ENCODE data around the gene NDUFB7.

Gene NDUFB7

DNA sequence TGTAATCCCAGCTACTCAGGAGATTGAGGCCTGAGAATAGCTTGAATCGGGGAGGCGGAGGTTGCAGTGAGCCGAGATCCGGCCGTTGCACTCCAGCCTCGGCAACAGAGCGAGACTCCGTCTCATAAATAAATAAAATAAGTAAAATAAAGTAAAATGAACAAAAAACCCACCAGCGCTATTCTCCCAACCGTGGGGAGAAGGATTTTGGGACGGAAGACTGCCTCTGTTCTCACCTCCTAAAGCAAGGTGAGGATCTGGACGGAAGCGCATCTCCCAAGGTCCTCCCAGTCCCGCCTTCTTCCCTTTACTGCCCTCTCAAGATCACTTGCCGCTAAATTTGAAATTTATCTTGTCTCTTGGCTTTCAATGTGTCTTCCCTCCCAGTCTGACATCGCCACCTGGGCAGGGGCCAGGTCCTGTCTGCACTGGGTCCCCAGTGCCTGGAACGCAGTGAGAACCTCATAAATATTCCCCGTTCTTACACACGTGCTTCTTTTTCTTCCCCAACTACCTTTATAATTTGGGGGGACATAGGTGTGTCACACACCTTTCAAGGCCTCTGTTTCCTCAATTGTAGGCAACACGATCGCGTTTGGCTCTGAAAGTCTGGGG, 52.5 kb downstream of the NDUFB7 start:
- H3K9me3 ChIP-seq (ENCODE audit: control insufficient read depth in 2 of 2, low read length in 2 of 2): no peaks in the 10 kb centered on the region
- peak overlapping the region; percentile 78 to 83 for H3K4me3 ChIP-seq (ENCODE audit: low read length in 2 of 2)
- no peaks in the 10 kb centered on the region for H3K27me3 ChIP-seq (ENCODE audit: control insufficient read depth in 1 of 2, insufficient read depth in 2 of 2, low read length in 2 of 2)
- H3K4me1 ChIP-seq (ENCODE audit: control insufficient read depth, insufficient read depth, low read length): peaks cover 31% of the 10 kb centered on the region
- peak overlapping the region; percentile 91 for H3K27ac ChIP-seq (ENCODE audit: low read length)
- peaks cover 20 to 21% of the 10 kb centered on the region in 2 donors for H3K36me3 ChIP-seq (ENCODE audit: control insufficient read depth in 2 of 2, insufficient read depth in 2 of 2, low read length in 2 of 2)
- H3K9ac ChIP-seq (ENCODE audit: low read length in 2 of 2): no peak overlapping the region

- Histone ChIP-seq H3K4me3 (ENCODE audit: low read length in 2 of 2) (peak within 1 kb of the TSS; percentile 92), H3K36me3 (ENCODE audit: control insufficient read depth in 2 of 2, insufficient read depth in 2 of 2, low read length in 2 of 2) (peaks cover 20 to 25% of the 10 kb centered on the region in 2 donors), H3K4me1 (ENCODE audit: control insufficient read depth, insufficient read depth, low read length) (peaks cover 34% of the 10 kb centered on the region), H3K9me3 (ENCODE audit: control insufficient read depth in 2 of 2, low read length in 2 of 2) (no peaks in the 10 kb centered on the region), H3K27ac (ENCODE audit: low read length) (peak within 1 kb of the TSS; percentile 95), H3K27me3 (ENCODE audit: control insufficient read depth in 1 of 2, insufficient read depth in 2 of 2, low read length in 2 of 2) (no peaks in the 10 kb centered on the region), H3K9ac (ENCODE audit: low read length in 2 of 2) (peak within 1 kb of the TSS; percentile 97 to 99)
Observed at GRCh38 chr19:14517840-14518505, 53.9 kb downstream of the NDUFB7 start, which contains the start of gene DNAJB1. DNAJB1 (minus strand) TSS chr19:14518397; CDS start chr19:14518349, 48 bp downstream.

DNA sequence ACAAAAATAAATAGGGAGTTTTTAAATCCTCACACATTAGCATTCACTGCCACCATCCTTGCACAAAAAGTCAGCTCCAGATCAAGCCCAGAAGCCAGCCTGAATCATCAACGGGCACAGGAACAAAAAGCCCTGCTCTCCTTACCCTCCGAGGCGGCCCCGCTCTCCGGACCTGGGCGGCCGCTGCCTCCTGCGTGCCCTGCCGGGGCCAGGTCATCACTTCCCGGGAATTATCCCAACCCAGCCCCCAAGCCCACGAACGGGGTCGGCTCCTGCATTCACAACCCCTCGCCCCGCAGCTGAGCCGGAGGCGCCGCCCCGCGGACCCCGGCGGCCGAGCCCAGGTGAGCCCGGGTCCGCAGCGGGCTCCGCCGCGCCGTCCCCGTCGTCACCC, 54.4 kb downstream of the NDUFB7 start:
- H3K27ac ChIP-seq (ENCODE audit: low read length): peak overlapping the region; percentile 95
- H3K27me3 ChIP-seq (ENCODE audit: control insufficient read depth in 1 of 2, insufficient read depth in 2 of 2, low read length in 2 of 2): no peaks in the 10 kb centered on the region
- H3K9me3 ChIP-seq (ENCODE audit: control insufficient read depth in 2 of 2, low read length in 2 of 2): no peaks in the 10 kb centered on the region
- peaks cover 34% of the 10 kb centered on the region for H3K4me1 ChIP-seq (ENCODE audit: control insufficient read depth, insufficient read depth, low read length)
- H3K36me3 ChIP-seq (ENCODE audit: control insufficient read depth in 2 of 2, insufficient read depth in 2 of 2, low read length in 2 of 2): peaks cover 20 to 27% of the 10 kb centered on the region in 2 donors
- H3K4me3 ChIP-seq (ENCODE audit: low read length in 2 of 2): peak overlapping the region; percentile 88 to 92
- H3K9ac ChIP-seq (ENCODE audit: low read length in 2 of 2): peak overlapping the region; percentile 78 to 99

DNA sequence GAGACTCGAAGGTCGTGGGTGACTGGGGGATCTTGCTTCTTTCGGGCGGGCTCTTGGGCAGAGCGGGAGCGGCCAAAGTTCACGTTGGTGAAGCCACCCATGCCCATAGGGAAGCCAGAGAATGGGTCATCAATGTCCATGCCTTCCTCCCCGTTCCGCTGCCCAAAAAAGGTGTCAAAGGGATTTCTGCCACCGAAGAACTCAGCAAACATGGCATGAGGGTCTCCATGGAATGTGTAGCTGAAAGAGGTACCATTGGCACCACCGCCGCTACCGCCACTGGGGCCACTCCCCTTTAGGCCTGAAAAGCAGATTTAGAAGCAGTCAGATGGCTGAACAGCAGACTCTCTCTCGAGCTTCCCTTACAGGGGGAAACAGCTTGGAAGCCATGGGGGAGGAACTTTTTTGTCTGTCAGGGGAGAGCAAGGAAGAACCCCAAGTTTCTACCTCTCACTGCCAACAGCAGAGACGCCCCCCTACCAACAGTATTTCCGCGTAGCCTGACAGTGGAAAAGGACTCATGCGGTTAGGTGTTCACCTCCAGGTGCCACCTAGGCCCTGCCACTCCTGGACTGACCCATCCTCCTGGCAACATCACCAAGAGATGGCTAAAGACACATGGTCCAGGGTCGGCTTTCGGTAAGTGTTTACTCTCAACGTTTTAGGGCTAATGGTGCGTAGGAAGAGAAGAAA, 55.0 kb downstream of the NDUFB7 start:
- Histone ChIP-seq H3K9ac (ENCODE audit: low read length in 2 of 2) (peak overlapping the region; percentile 78 to 99), H3K4me1 (ENCODE audit: control insufficient read depth, insufficient read depth, low read length) (peaks cover 34% of the 10 kb centered on the region), H3K36me3 (ENCODE audit: control insufficient read depth in 2 of 2, insufficient read depth in 2 of 2, low read length in 2 of 2) (peaks cover 20 to 27% of the 10 kb centered on the region in 2 donors), H3K27ac (ENCODE audit: low read length) (peak overlapping the region; percentile 95), H3K27me3 (ENCODE audit: control insufficient read depth in 1 of 2, insufficient read depth in 2 of 2, low read length in 2 of 2) (no peaks in the 10 kb centered on the region), H3K9me3 (ENCODE audit: control insufficient read depth in 2 of 2, low read length in 2 of 2) (no peaks in the 10 kb centered on the region), H3K4me3 (ENCODE audit: low read length in 2 of 2) (peak overlapping the region; percentile 88 to 92)

Measured in stomach smooth muscle (tissue), 2 donors.